GM19351 (cell line): Measurements from ENCODE around the gene RMND1.
"Not testable (repeated sequence)": the region's sequence is repeated elsewhere in the genome, so short reads cannot be mapped to it uniquely, and the experiment has no call there.

Experiments
- ATAC-seq: cut with Tn5 transposase; IDR thresholded peaks from one replicate; pipeline ENCODE4 v1.9.1; 2021; ENCODE audit warnings: mild to moderate bottlenecking, moderate library complexity; ENCODE audit not compliant: unreplicated experiment

Gene RMND1

GRCh38 chr6:151388236-151388635, 63.7 kb downstream of the RMND1 start:
- ATAC-seq = no peak

- no peak for ATAC-seq
Observed at GRCh38 chr6:151387175-151387970, 64.6 kb downstream of the RMND1 start.

- ATAC-seq = no peak
Observed at GRCh38 chr6:151385177-151385576, 66.7 kb downstream of the RMND1 start.

- no peak for ATAC-seq
Observed at GRCh38 chr6:151384151-151384550, 67.8 kb downstream of the RMND1 start.

- ATAC-seq = not testable (repeated sequence)
Observed at GRCh38 chr6:151382631-151383030, 69.3 kb downstream of the RMND1 start.

- ATAC-seq = no peak
Observed at GRCh38 chr6:151381722-151382121, 70.2 kb downstream of the RMND1 start.

GRCh38 chr6:151380848-151381205, 71.1 kb downstream of the RMND1 start:
- no peak for ATAC-seq

- peak; percentile 64 for ATAC-seq
Observed at GRCh38 chr6:151379933-151380847, 71.7 kb downstream of the RMND1 start.

GRCh38 chr6:151377095-151377494, 74.8 kb downstream of the RMND1 start:
- no peak for ATAC-seq

GRCh38 chr6:151376440-151376839, 75.5 kb downstream of the RMND1 start:
- no peak for ATAC-seq

GRCh38 chr6:151375833-151376232, 76.1 kb downstream of the RMND1 start:
- ATAC-seq = no peak

- no peak for ATAC-seq
Observed at GRCh38 chr6:151374036-151374683, 77.8 kb downstream of the RMND1 start.

GRCh38 chr6:151372164-151372563, 79.8 kb downstream of the RMND1 start:
- no peak for ATAC-seq

- no peak for ATAC-seq
Observed at GRCh38 chr6:151370509-151371078, 81.3 kb downstream of the RMND1 start.

GRCh38 chr6:151365233-151365632, 86.7 kb downstream of the RMND1 start:
- ATAC-seq = no peak

- no peak for ATAC-seq
Observed at GRCh38 chr6:151359486-151359885, 92.4 kb downstream of the RMND1 start.

GRCh38 chr6:151358475-151358874, 93.5 kb downstream of the RMND1 start:
- no peak for ATAC-seq

GRCh38 chr6:151357758-151358436, 94.0 kb downstream of the RMND1 start:
- ATAC-seq = no peak

- ATAC-seq = not testable (repeated sequence)
Observed at GRCh38 chr6:151356983-151357382, 94.9 kb downstream of the RMND1 start.
